NCI-H2029 (cell line): Measurements from ENCODE around the gene CLMN.

Source experiments
- DNase-seq: peaks from one replicate; lab custom pipeline; 2025; lab: John Stamatoyannopoulos, UW

Gene CLMN

GRCh38 chr14:95304342-95304741, 15.4 kb downstream of the CLMN start:
- no peak for DNase-seq

GRCh38 chr14:95303552-95303951, 16.2 kb downstream of the CLMN start:
- no peak for DNase-seq

GRCh38 chr14:95302667-95303506, 16.8 kb downstream of the CLMN start:
- no peak for DNase-seq

- DNase-seq = no peak
These were observed 18.1 kb downstream of the CLMN start for GRCh38 chr14:95301527-95302187.

GRCh38 chr14:95300697-95301526, 18.8 kb downstream of the CLMN start:
- DNase-seq = no peak

- peak; percentile 6 for DNase-seq
These were observed 19.6 kb downstream of the CLMN start for GRCh38 chr14:95300002-95300696.

- DNase-seq = peak; percentile 20
These were observed 20.4 kb downstream of the CLMN start for GRCh38 chr14:95299271-95299670.

GRCh38 chr14:95297832-95298231, 21.9 kb downstream of the CLMN start:
- no peak for DNase-seq

- DNase-seq = no peak
These were observed 22.7 kb downstream of the CLMN start for GRCh38 chr14:95296966-95297365.

GRCh38 chr14:95295600-95296376, 23.9 kb downstream of the CLMN start:
- no peak for DNase-seq

GRCh38 chr14:95294834-95295599, 24.7 kb downstream of the CLMN start:
- DNase-seq = peak; percentile 54

GRCh38 chr14:95294320-95294719, 25.4 kb downstream of the CLMN start:
- DNase-seq = no peak

GRCh38 chr14:95293449-95293848, 26.3 kb downstream of the CLMN start:
- DNase-seq = no peak

- DNase-seq = no peak
These were observed 26.9 kb downstream of the CLMN start for GRCh38 chr14:95292660-95293425.

GRCh38 chr14:95291859-95292542, 27.7 kb downstream of the CLMN start:
- DNase-seq = peak; percentile 34

GRCh38 chr14:95290871-95291431, 28.8 kb downstream of the CLMN start:
- DNase-seq = peak; percentile 93

GRCh38 chr14:95290021-95290420, 29.7 kb downstream of the CLMN start:
- DNase-seq = no peak

- DNase-seq = no peak
These were observed 30.2 kb downstream of the CLMN start for GRCh38 chr14:95289323-95290010.
